Esophagus muscularis mucosa (tissue), 4 donors: ENCODE data around the gene IDI1.

Source experiments
- CTCF ChIP-seq, 3 experiments: fragments of 200-600 bp in 2 of 3; fragments of 450-650 bp in 1 of 3; sonication (generic) in 2 of 3; IDR thresholded peaks; one replicate each; pipeline ENCODE4 v1.5.1; 2017 to 2019; ENCODE audit warnings: antibody characterized with exemption in 3 of 3, mild to moderate bottlenecking in 2 of 3, moderate library complexity in 1 of 3
- EP300 ChIP-seq: sonication (generic); formaldehyde crosslinking; IDR thresholded peaks from one replicate; pipeline ENCODE4 v1.6.1; 2017; ENCODE audit warnings: antibody characterized with exemption
- POLR2A ChIP-seq: fragments of 450-650 bp; IDR thresholded peaks from one replicate; pipeline ENCODE4 v1.6.1; 2017; ENCODE audit warnings: antibody characterized with exemption, moderate library complexity, mild to moderate bottlenecking, low read depth
- POLR2AphosphoS5 ChIP-seq, 2 donors: sonication (generic); formaldehyde crosslinking; IDR thresholded peaks; one replicate each; pipeline ENCODE4 v1.6.1; 2017; ENCODE audit warnings: antibody characterized with exemption in 2 of 2

DNA sequence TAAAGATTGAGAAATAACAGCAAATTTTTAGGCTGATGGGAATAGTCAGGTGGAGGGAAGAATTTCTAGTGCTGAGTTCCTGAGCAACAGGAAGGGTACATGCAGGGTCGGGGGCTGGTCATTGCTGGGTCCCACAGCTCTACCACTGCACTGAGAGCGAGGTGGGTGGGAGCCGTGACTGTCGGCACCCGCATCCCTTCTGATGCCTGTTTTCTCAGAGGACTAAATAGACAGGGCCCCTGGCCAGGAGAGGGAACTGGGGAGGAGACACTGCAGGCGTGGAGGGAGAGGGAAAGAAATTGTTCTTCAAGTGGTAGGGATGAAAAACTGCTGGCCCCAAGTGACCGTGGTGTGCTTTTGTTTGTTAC is 53.4 kb downstream of the IDI1 start:
- TF ChIP-seq POLR2A (no peak), CTCF (IDR thresholded peaks at IDR 0.05) (no peak), POLR2AphosphoS5 (IDR thresholded peaks at IDR 0.05) (no peak), EP300 (no peak)
